Trophoblast cell (in vitro differentiated cells and primary cell): Measurements from ENCODE around the gene ACACB.

Experiments used
- DNase-seq, 2 donors: peaks; one replicate each; pipeline ENCODE4 v3.0.0-alpha.2; 2016
- H2AFZ ChIP-seq: 2 replicates; pipeline ENCODE4 v1.6.1; 2013; ENCODE audit warnings: low read length, moderate library complexity, mild to moderate bottlenecking; ENCODE audit not compliant: insufficient read depth, poor library complexity
- H2AK5ac ChIP-seq: 2 replicates; pipeline ENCODE4 v1.6.1; 2013; ENCODE audit warnings: mild to moderate bottlenecking, low read length
- H2BK120ac ChIP-seq: 2 replicates; pipeline ENCODE4 v1.6.1; 2013; ENCODE audit warnings: low read length, mild to moderate bottlenecking, moderate library complexity; ENCODE audit not compliant: insufficient read depth, poor library complexity
- H2BK12ac ChIP-seq: 2 replicates; pipeline ENCODE4 v1.6.1; 2013; ENCODE audit warnings: mild to moderate bottlenecking, low read length, moderate library complexity
- H2BK5ac ChIP-seq: 2 replicates; pipeline ENCODE4 v1.6.1; 2013; ENCODE audit warnings: low read length, low read depth, moderate library complexity, mild to moderate bottlenecking; ENCODE audit not compliant: poor library complexity
- H3K14ac ChIP-seq: 2 replicates; pipeline ENCODE4 v1.6.1; 2013; ENCODE audit warnings: mild to moderate bottlenecking, low read length
- H3K18ac ChIP-seq: 2 replicates; pipeline ENCODE4 v1.6.1; 2013; ENCODE audit warnings: mild to moderate bottlenecking, low read length
- H3K23ac ChIP-seq: 2 replicates; pipeline ENCODE4 v1.6.1; 2013; ENCODE audit warnings: low read length
- H3K27ac ChIP-seq: 2 replicates; pipeline ENCODE4 v1.5.1; 2013; ENCODE audit warnings: low read depth, mild to moderate bottlenecking, inconsistent platforms, low read length, moderate library complexity
- H3K27me3 ChIP-seq: 2 replicates; pipeline ENCODE4 v1.6.1; 2013; ENCODE audit warnings: inconsistent platforms, mild to moderate bottlenecking, low read length, moderate library complexity; ENCODE audit not compliant: insufficient read depth
- H3K36me3 ChIP-seq, 2 experiments: 1 replicate in 1 of 2; 2 replicates in 1 of 2; pipeline ENCODE4 v1.6.1; 2013; ENCODE audit warnings: low read length in 2 of 2, mild to moderate bottlenecking in 2 of 2, moderate library complexity in 1 of 2; ENCODE audit not compliant: insufficient read depth in 2 of 2, control insufficient read depth in 1 of 2
- H3K4ac ChIP-seq: 2 replicates; pipeline ENCODE4 v1.6.1; 2013; ENCODE audit warnings: low read depth, mild to moderate bottlenecking, low read length, moderate library complexity
- H3K4me1 ChIP-seq, 2 experiments: 1 replicate in 1 of 2; 2 replicates in 1 of 2; pipeline ENCODE4 v1.6.1; 2013; ENCODE audit warnings: low read length in 2 of 2, mild to moderate bottlenecking in 2 of 2, moderate library complexity in 1 of 2; ENCODE audit not compliant: insufficient read depth in 2 of 2, control insufficient read depth in 1 of 2
- H3K4me2 ChIP-seq: 2 replicates; pipeline ENCODE4 v1.6.1; 2013; ENCODE audit warnings: inconsistent platforms, mild to moderate bottlenecking, low read length, moderate library complexity
- H3K4me3 ChIP-seq: 2 replicates; pipeline ENCODE4 v1.5.1; 2013; ENCODE audit warnings: mild to moderate bottlenecking, low read depth, low read length, inconsistent platforms
- H3K79me1 ChIP-seq: one replicate; pipeline ENCODE4 v1.6.1; 2013; ENCODE audit warnings: low read length
- H3K79me2 ChIP-seq: 2 replicates; pipeline ENCODE4 v1.6.1; 2013; ENCODE audit warnings: low read length, mild to moderate bottlenecking; ENCODE audit not compliant: control insufficient read depth, insufficient read depth, poor library complexity
- H3K9ac ChIP-seq: 2 replicates; pipeline ENCODE4 v1.6.1; 2013; ENCODE audit warnings: mild to moderate bottlenecking, low read length
- H3K9me3 ChIP-seq: 2 replicates; pipeline ENCODE4 v1.6.1; 2013; ENCODE audit warnings: low read depth, mild to moderate bottlenecking, control low read depth, inconsistent platforms, low read length; ENCODE audit not compliant: insufficient read depth
- H4K12ac ChIP-seq: 2 replicates; pipeline ENCODE4 v1.6.1; 2013; ENCODE audit warnings: low read depth, mild to moderate bottlenecking, low read length, moderate library complexity
- H4K8ac ChIP-seq: 2 replicates; pipeline ENCODE4 v1.6.1; 2013; ENCODE audit warnings: low read depth, mild to moderate bottlenecking, low read length, moderate library complexity
- H4K91ac ChIP-seq: one replicate; pipeline ENCODE4 v1.6.1; 2013; ENCODE audit warnings: low read depth, mild to moderate bottlenecking, low read length, moderate library complexity
- WGBS: extraction: QIAGEN DNeasy Blood & Tissue Kit; methylation state at CpG from one replicate; pipeline ENCODE4 v1.1.7; 2013; ENCODE audit warnings: missing lambda C conversion rate; ENCODE audit not compliant: insufficient read length, insufficient coverage; ENCODE audit errors: extremely low coverage; 5-methylcytosine and 5-hydroxymethylcytosine counted together

The ACACB gene

GRCh38 chr12:109084425-109084824, 32.0 kb upstream of the ACACB start:
- Histone ChIP-seq H3K4me2 (no peak overlapping the region), H2BK120ac (no peak overlapping the region), H2BK12ac (no peak overlapping the region), H3K79me2 (no peaks in the 10 kb centered on the region), H3K4me3 (no peak overlapping the region), H2BK5ac (no peak overlapping the region), H3K14ac (no peak overlapping the region), H4K12ac (no peak overlapping the region), H3K23ac (no peak overlapping the region), H3K27ac (no peak overlapping the region), H3K79me1 (no peaks in the 10 kb centered on the region), H3K4me1 (no peaks in the 10 kb centered on the region), H2AK5ac (no peak overlapping the region), H4K91ac (no peak overlapping the region), H3K4ac (no peak overlapping the region), H3K36me3 (peaks cover 25 to 39% of the 10 kb centered on the region in 2 experiments), H2AFZ (no peak overlapping the region), H4K8ac (no peak overlapping the region), H3K9ac (no peak overlapping the region), H3K27me3 (no peaks in the 10 kb centered on the region), H3K9me3 (no peaks in the 10 kb centered on the region), H3K18ac (no peak overlapping the region)
- DNase-seq = no peak
- no CpG with 5 or more reads among the region's 2 CpGs for WGBS

DNA sequence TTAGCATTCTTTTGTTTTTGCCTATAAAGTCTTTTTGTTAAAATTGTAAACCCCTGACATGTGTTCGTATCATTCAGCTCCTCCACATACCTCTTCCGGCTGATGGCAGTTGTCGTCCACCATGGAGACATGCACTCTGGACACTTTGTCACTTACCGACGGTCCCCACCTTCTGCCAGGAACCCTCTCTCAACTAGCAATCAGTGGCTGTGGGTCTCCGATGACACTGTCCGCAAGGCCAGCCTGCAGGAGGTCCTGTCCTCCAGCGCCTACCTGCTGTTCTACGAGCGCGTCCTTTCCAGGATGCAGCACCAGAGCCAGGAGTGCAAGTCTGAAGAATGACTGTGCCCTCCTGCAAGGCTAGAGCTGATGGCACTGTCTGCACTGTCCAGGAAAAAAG, 30.8 kb upstream of the ACACB start:
- Histone ChIP-seq H2BK120ac (no peak overlapping the region), H4K8ac (no peak overlapping the region), H3K79me2 (no peaks in the 10 kb centered on the region), H3K79me1 (no peaks in the 10 kb centered on the region), H3K14ac (no peak overlapping the region), H3K36me3 (peaks cover 25 to 39% of the 10 kb centered on the region in 2 experiments), H2AFZ (no peak overlapping the region), H3K27ac (no peak overlapping the region), H3K27me3 (no peaks in the 10 kb centered on the region), H3K4me2 (no peak overlapping the region), H3K4me3 (no peak overlapping the region), H2BK12ac (no peak overlapping the region), H3K18ac (no peak overlapping the region), H3K9ac (no peak overlapping the region), H4K91ac (no peak overlapping the region), H4K12ac (no peak overlapping the region), H2BK5ac (no peak overlapping the region), H3K23ac (no peak overlapping the region), H3K9me3 (no peaks in the 10 kb centered on the region), H3K4ac (no peak overlapping the region), H2AK5ac (no peak overlapping the region), H3K4me1 (no peaks in the 10 kb centered on the region)
- WGBS = no CpG with 5 or more reads among the region's 11 CpGs
- DNase-seq = no peak

GRCh38 chr12:109087250-109087649, 29.1 kb upstream of the ACACB start:
- Histone ChIP-seq H3K23ac (no peak overlapping the region), H3K4me3 (peak overlapping the region; percentile 2), H3K18ac (no peak overlapping the region), H3K4me2 (no peak overlapping the region), H3K4ac (no peak overlapping the region), H3K79me1 (no peaks in the 10 kb centered on the region), H2BK12ac (no peak overlapping the region), H3K9ac (no peak overlapping the region), H3K79me2 (no peaks in the 10 kb centered on the region), H4K12ac (no peak overlapping the region), H3K4me1 (no peaks in the 10 kb centered on the region), H2BK120ac (no peak overlapping the region), H2BK5ac (no peak overlapping the region), H3K27ac (no peak overlapping the region), H2AK5ac (no peak overlapping the region), H4K8ac (no peak overlapping the region), H3K27me3 (no peaks in the 10 kb centered on the region), H2AFZ (no peak overlapping the region), H4K91ac (no peak overlapping the region), H3K9me3 (no peaks in the 10 kb centered on the region), H3K36me3 (peaks cover 25 to 33% of the 10 kb centered on the region in 2 experiments), H3K14ac (no peak overlapping the region)
- WGBS = no CpG with 5 or more reads among the region's 5 CpGs
- no peak for DNase-seq

DNA sequence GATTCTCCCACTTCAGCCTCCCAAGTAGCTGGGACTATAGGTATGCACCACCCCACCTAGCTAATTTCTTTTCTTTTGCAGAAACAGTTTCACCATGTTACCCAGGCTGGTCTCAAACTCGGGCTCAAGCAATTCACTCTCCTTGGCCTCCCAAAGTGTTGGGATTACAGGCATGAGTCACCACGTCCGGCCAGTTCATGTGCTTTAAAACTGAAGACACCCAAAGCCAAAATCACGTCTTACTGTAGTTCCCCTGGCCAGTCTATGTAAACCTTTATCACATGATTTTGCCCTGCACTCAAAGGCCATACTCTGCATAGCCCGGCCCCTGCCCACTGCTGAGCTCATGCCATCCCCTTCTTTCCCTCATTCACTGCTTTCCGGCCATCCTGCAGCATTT, 27.6 kb upstream of the ACACB start:
- Histone ChIP-seq H3K9ac (no peak overlapping the region), H3K4me2 (no peak overlapping the region), H3K4me1 (peaks cover 8% of the 10 kb centered on the region in 2 experiments), H4K91ac (no peak overlapping the region), H4K8ac (no peak overlapping the region), H2BK5ac (no peak overlapping the region), H3K4me3 (no peak overlapping the region), H3K79me2 (no peaks in the 10 kb centered on the region), H3K14ac (no peak overlapping the region), H3K27me3 (no peaks in the 10 kb centered on the region), H3K4ac (no peak overlapping the region), H2AFZ (no peak overlapping the region), H3K23ac (no peak overlapping the region), H2BK12ac (no peak overlapping the region), H2AK5ac (no peak overlapping the region), H2BK120ac (no peak overlapping the region), H4K12ac (no peak overlapping the region), H3K9me3 (no peaks in the 10 kb centered on the region), H3K36me3 (peaks cover 19 to 21% of the 10 kb centered on the region in 2 experiments), H3K79me1 (peaks cover 3% of the 10 kb centered on the region), H3K27ac (no peak overlapping the region), H3K18ac (no peak overlapping the region)
- DNase-seq = no peak
- WGBS = no CpG with 5 or more reads among the region's 6 CpGs
